CD4-positive, alpha-beta memory T cell (primary cell): ENCODE measurements around the gene CT45A6. TPM values are rescaled to one million over a fixed set of nuclear protein-coding genes. Genes with fewer than 3 reads are reported as not detected.
"Not testable (repeated sequence)": the region's sequence is repeated elsewhere in the genome, so short reads cannot be mapped to it uniquely, and the experiment has no call there.

Source experiments
- CTCF ChIA-PET: fragments of 350-600 bp; sonication (Branson Sonifier 250); formaldehyde crosslinking; loops from one replicate; lab custom pipeline; 2021; ENCODE audit warnings: inconsistent platforms; ENCODE audit not compliant: partially characterized antibody; lab: Charles Lee
- POLR2A ChIA-PET: fragments of 350-600 bp; sonication (Branson Sonifier 250); formaldehyde crosslinking; loops from one replicate; lab custom pipeline; 2021; ENCODE audit not compliant: partially characterized antibody; lab: Charles Lee
- DNase-seq, 5 donors: peaks; one replicate each; pipeline versions ENCODE4 v3.0.0 to v3.0.0-alpha.2; 2020 to 2022; ENCODE audit warnings: mixed read lengths in 1 of 5
- H3K27ac ChIP-seq: one replicate; pipeline ENCODE4 v1.7.0; 2013; ENCODE audit warnings: low read depth, low read length
- H3K27me3 ChIP-seq: 2 replicates; pipeline ENCODE4 v1.7.0; 2013; ENCODE audit warnings: mild to moderate bottlenecking, low read length, moderate library complexity; ENCODE audit not compliant: insufficient read depth
- H3K36me3 ChIP-seq: 2 replicates; pipeline ENCODE4 v1.7.0; 2013; ENCODE audit warnings: mild to moderate bottlenecking, low read length, moderate library complexity; ENCODE audit not compliant: insufficient read depth
- H3K4me1 ChIP-seq: 2 replicates; pipeline ENCODE4 v1.7.0; 2013; ENCODE audit warnings: mild to moderate bottlenecking, low read length, moderate library complexity; ENCODE audit not compliant: insufficient read depth
- H3K4me3 ChIP-seq, 2 donors: one replicate each; pipeline ENCODE4 v1.7.0; 2013; ENCODE audit warnings: low read length in 2 of 2, mild to moderate bottlenecking in 1 of 2
- H3K9me3 ChIP-seq, 2 donors: one replicate each; pipeline ENCODE4 v1.7.0; 2013; ENCODE audit warnings: low read length in 2 of 2, control low read depth in 1 of 2; ENCODE audit not compliant: control insufficient read depth in 1 of 2
- H3K27ac Mint-ChIP-seq, 7 donors: one replicate each; pipeline ENCODE4 v1.8.0; 2020 to 2021; ENCODE audit warnings: mixed read lengths in 7 of 7, mild to moderate bottlenecking in 6 of 7, inconsistent platforms in 3 of 7, moderate library complexity in 3 of 7
- H3K27me3 Mint-ChIP-seq, 2 donors: one replicate each; pipeline ENCODE4 v1.8.0; 2020 to 2021; ENCODE audit warnings: mixed read lengths in 2 of 2
- H3K36me3 Mint-ChIP-seq, 2 donors: one replicate each; pipeline ENCODE4 v1.8.0; 2020 to 2021; ENCODE audit warnings: mixed read lengths in 2 of 2, inconsistent platforms in 1 of 2, mild to moderate bottlenecking in 1 of 2
- H3K4me1 Mint-ChIP-seq, 4 donors: one replicate each; pipeline ENCODE4 v1.8.0; 2020 to 2021; ENCODE audit warnings: mixed read lengths in 4 of 4, mild to moderate bottlenecking in 1 of 4
- H3K4me3 Mint-ChIP-seq, 8 donors: one replicate each; pipeline ENCODE4 v1.8.0; 2020 to 2021; ENCODE audit warnings: mixed read lengths in 8 of 8, mild to moderate bottlenecking in 7 of 8, moderate library complexity in 6 of 8, inconsistent platforms in 3 of 8
- H3K9me3 Mint-ChIP-seq, 8 donors: one replicate each; pipeline ENCODE4 v1.8.0; 2020 to 2021; ENCODE audit warnings: mixed read lengths in 8 of 8, mild to moderate bottlenecking in 5 of 8, inconsistent platforms in 3 of 8, moderate library complexity in 1 of 8
- intact Hi-C: fragments of 100-400 bp; cut with micrococcal nuclease; formaldehyde crosslinking; loops from one replicate; pipeline ENCODE4 v1.15.1; 2023
- polyA plus RNA-seq, 2 donors: library from polyadenylated mRNA; unstranded; fragments of 300-500 nt; fragmentation: Illumina TruSeq; gene quantifications; one replicate each; pipeline ENCODE4 v1.2.3, GENCODE V29; 2021
- total RNA-seq, 2 experiments: library from RNA; stranded (reverse); gene quantifications; one replicate each; pipeline ENCODE4 v1.2.3, GENCODE V29; 2021

CT45A6 gene, protein sequence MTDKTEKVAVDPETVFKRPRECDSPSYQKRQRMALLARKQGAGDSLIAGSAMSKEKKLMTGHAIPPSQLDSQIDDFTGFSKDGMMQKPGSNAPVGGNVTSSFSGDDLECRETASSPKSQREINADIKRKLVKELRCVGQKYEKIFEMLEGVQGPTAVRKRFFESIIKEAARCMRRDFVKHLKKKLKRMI
- total RNA-seq: not detected
- not detected for polyA plus RNA-seq

DNA sequence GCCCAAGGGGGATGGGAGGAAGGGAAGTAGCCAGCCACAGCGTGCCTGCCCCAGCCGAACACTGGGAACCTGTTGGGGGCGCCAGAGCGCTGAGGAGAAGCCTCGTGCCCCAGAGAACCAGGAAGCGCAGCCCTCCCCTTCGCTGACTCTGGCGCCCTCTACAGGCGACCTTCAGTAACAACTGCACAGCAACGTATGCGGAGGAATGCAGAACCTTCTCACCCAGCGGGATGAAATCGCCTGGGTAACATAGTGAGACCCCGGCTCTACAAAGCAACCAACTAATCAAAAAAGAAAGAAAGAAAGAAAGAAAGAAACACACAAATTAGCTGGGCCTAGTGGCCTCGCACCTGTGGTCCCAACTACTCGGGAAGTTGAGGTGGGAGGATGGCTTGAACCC, at the start of gene CT45A6:
CT45A6 (minus strand) TSS at position 101 of the 400 bp plus-strand sequence. CDS start 3,794 bp downstream, outside the sequence.
- H3K27me3 Mint-ChIP-seq, H3K27ac ChIP-seq, H3K27ac Mint-ChIP-seq, H3K9me3 Mint-ChIP-seq, H3K36me3 ChIP-seq, CTCF ChIA-PET, H3K36me3 Mint-ChIP-seq, POLR2A ChIA-PET, H3K4me1 Mint-ChIP-seq, DNase-seq, H3K4me1 ChIP-seq, H3K4me3 ChIP-seq, H3K4me3 Mint-ChIP-seq, H3K9me3 ChIP-seq, intact Hi-C loops, H3K27me3 ChIP-seq: not testable (repeated sequence)

DNA sequence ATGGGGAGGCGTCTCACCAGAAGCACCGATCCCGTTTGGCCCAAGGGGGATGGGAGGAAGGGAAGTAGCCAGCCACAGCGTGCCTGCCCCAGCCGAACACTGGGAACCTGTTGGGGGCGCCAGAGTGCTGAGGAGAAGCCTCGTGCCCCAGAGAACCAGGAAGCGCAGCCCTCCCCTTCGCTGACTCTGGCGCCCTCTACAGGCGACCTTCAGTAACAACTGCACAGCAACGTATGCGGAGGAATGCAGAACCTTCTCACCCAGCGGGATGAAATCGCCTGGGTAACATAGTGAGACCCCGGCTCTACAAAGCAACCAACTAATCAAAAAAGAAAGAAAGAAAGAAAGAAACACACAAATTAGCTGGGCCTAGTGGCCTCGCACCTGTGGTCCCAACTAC, 34.6 kb upstream of the CT45A6 start, which contains the start of gene CT45A7:
CT45A7 (minus strand) TSS at position 101 of the 400 bp plus-strand sequence. CDS start 3,747 bp downstream, outside the sequence.
- H3K9me3 ChIP-seq, intact Hi-C loops, H3K9me3 Mint-ChIP-seq, H3K36me3 ChIP-seq, H3K27me3 Mint-ChIP-seq, H3K27ac ChIP-seq, H3K4me3 Mint-ChIP-seq, DNase-seq, H3K36me3 Mint-ChIP-seq, H3K4me1 ChIP-seq, H3K27me3 ChIP-seq, H3K4me3 ChIP-seq, H3K4me1 Mint-ChIP-seq, CTCF ChIA-PET, H3K27ac Mint-ChIP-seq, POLR2A ChIA-PET: not testable (repeated sequence)

DNA sequence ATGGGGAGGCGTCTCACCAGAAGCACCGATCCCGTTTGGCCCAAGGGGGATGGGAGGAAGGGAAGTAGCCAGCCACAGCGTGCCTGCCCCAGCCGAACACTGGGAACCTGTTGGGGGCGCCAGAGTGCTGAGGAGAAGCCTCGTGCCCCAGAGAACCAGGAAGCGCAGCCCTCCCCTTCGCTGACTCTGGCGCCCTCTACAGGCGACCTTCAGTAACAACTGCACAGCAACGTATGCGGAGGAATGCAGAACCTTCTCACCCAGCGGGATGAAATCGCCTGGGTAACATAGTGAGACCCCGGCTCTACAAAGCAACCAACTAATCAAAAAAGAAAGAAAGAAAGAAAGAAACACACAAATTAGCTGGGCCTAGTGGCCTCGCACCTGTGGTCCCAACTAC, 17.3 kb upstream of the CT45A6 start, which contains the start of gene CT45A2:
CT45A2 (minus strand) TSS at position 101 of the 400 bp plus-strand sequence. CDS start 3,747 bp downstream, outside the sequence.
- H3K4me1 Mint-ChIP-seq, intact Hi-C loops, H3K27ac Mint-ChIP-seq, CTCF ChIA-PET, H3K36me3 Mint-ChIP-seq, H3K4me3 Mint-ChIP-seq, H3K36me3 ChIP-seq, H3K27me3 Mint-ChIP-seq, H3K4me1 ChIP-seq, H3K9me3 Mint-ChIP-seq, H3K27ac ChIP-seq, DNase-seq, H3K9me3 ChIP-seq, POLR2A ChIA-PET, H3K4me3 ChIP-seq, H3K27me3 ChIP-seq: not testable (repeated sequence)

DNA sequence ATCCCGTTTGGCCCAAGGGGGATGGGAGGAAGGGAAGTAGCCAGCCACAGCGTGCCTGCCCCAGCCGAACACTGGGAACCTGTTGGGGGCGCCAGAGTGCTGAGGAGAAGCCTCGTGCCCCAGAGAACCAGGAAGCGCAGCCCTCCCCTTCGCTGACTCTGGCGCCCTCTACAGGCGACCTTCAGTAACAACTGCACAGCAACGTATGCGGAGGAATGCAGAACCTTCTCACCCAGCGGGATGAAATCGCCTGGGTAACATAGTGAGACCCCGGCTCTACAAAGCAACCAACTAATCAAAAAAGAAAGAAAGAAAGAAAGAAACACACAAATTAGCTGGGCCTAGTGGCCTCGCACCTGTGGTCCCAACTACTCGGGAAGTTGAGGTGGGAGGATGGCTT, 17.2 kb downstream of the CT45A6 start, which contains the start of gene CT45A5:
CT45A5 (minus strand) TSS at position 101 of the 400 bp plus-strand sequence. CDS start 3,774 bp downstream, outside the sequence.
- H3K36me3 Mint-ChIP-seq, DNase-seq, intact Hi-C loops, H3K9me3 Mint-ChIP-seq, H3K27me3 Mint-ChIP-seq, H3K36me3 ChIP-seq, H3K4me3 ChIP-seq, CTCF ChIA-PET, H3K27ac Mint-ChIP-seq, H3K4me1 ChIP-seq, H3K27ac ChIP-seq, H3K9me3 ChIP-seq, H3K4me3 Mint-ChIP-seq, H3K27me3 ChIP-seq, H3K4me1 Mint-ChIP-seq, POLR2A ChIA-PET: not testable (repeated sequence)

DNA sequence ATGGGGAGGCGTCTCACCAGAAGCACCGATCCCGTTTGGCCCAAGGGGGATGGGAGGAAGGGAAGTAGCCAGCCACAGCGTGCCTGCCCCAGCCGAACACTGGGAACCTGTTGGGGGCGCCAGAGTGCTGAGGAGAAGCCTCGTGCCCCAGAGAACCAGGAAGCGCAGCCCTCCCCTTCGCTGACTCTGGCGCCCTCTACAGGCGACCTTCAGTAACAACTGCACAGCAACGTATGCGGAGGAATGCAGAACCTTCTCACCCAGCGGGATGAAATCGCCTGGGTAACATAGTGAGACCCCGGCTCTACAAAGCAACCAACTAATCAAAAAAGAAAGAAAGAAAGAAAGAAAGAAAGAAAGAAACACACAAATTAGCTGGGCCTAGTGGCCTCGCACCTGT, 34.5 kb downstream of the CT45A6 start, which contains the start of gene CT45A3:
CT45A3 (minus strand) TSS at position 101 of the 400 bp plus-strand sequence. CDS start 3,747 bp downstream, outside the sequence.
- H3K27ac Mint-ChIP-seq, POLR2A ChIA-PET, H3K9me3 ChIP-seq, H3K4me1 Mint-ChIP-seq, CTCF ChIA-PET, H3K9me3 Mint-ChIP-seq, H3K4me3 Mint-ChIP-seq, H3K4me1 ChIP-seq, H3K27me3 Mint-ChIP-seq, H3K27ac ChIP-seq, H3K36me3 ChIP-seq, H3K4me3 ChIP-seq, intact Hi-C loops, H3K36me3 Mint-ChIP-seq, DNase-seq, H3K27me3 ChIP-seq: not testable (repeated sequence)

DNA sequence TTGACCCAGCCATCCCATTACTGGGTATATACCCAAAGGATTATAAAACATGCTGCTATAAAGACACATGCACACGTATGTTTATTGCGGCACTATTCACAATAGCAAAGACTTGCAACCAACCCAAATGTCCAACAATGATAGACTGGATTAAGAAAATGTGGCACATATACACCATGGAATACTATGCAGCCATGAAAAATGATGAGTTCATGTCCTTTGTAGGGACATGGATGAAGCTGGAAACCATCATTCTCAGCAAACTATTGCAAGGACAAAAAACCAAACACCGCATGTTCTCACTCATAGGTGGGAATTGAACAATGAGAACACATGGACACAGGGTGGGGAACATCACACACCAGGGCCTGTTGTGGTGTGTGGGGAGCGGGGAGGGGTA, 57.8 kb downstream of the CT45A6 start:
- intact Hi-C loops, H3K36me3 Mint-ChIP-seq, H3K27ac ChIP-seq, H3K27ac Mint-ChIP-seq, H3K4me3 ChIP-seq, CTCF ChIA-PET, H3K9me3 Mint-ChIP-seq, H3K4me1 ChIP-seq, H3K4me3 Mint-ChIP-seq, H3K27me3 Mint-ChIP-seq, H3K9me3 ChIP-seq, POLR2A ChIA-PET, H3K36me3 ChIP-seq, H3K4me1 Mint-ChIP-seq, DNase-seq, H3K27me3 ChIP-seq: not testable (repeated sequence)
